Mucosa of descending colon (tissue), 3 donors: ENCODE data around the gene RND2. TPM values are rescaled to one million over a fixed set of nuclear protein-coding genes. Genes with fewer than 3 reads are reported as not detected.

Experiments used
- ATAC-seq: fragments of 200-7000 bp; cut with Tn5 transposase; one replicate; pipeline ENCODE4 v1.9.1; 2020; ENCODE audit warnings: mild to moderate bottlenecking, moderate library complexity
- DNase-seq, 3 donors: peaks; one replicate each; pipeline ENCODE4 v3.0.0-alpha.2; 2020
- H3K36me3 ChIP-seq: fragments of 200-600 bp; one replicate; pipeline ENCODE4 v1.8.0; 2021; ENCODE audit warnings: low read depth, mild to moderate bottlenecking
- H3K4me1 ChIP-seq: fragments of 200-600 bp; one replicate; pipeline ENCODE4 v1.8.0; 2021; ENCODE audit warnings: low read depth, mild to moderate bottlenecking
- H3K4me3 ChIP-seq: fragments of 200-600 bp; one replicate; pipeline ENCODE4 v1.8.0; 2021; ENCODE audit warnings: mild to moderate bottlenecking
- H3K9me3 ChIP-seq: fragments of 200-600 bp; one replicate; pipeline ENCODE4 v1.8.0; 2021; ENCODE audit warnings: mild to moderate bottlenecking
- intact Hi-C, 2 donors: fragments of 100-400 bp; cut with DNase I in 1 of 2; cut with micrococcal nuclease in 1 of 2; formaldehyde crosslinking; loops; one replicate each; pipeline versions ENCODE4 v1.11.0 to v1.11.1; 2022; cut with DNase I, micrococcal nuclease
- total RNA-seq, 3 donors: library from RNA; stranded (reverse); fragmentation: NEBNext Ultra II Directional in 2 of 3; extraction: Animal tissue kit (Norgen Biotek cat#: 25700) in 2 of 3; gene quantifications; one replicate each; pipeline versions ENCODE4 v1.2.1 to v1.2.4, GENCODE V29; 2021 to 2023
- TF ChIP-seq, protein P1 (sequence below): fragments of 200-600 bp; IDR thresholded peaks from one replicate; pipeline ENCODE4 v1.8.0; 2022; ENCODE audit warnings: antibody characterized with exemption, mild to moderate bottlenecking
- donor health status: DM: no; HTN: no; CAD: no; lungs with moderate emphysema.
- donor health status: DM: no; HTN: no; CAD: no.
- donor health status: DM: no; HTN: yes; CAD: no.

The RND2 gene
- total RNA-seq, 3 donors from 2014 or later, result 0.09 to 7.2 (median 0.51) TPM

- Histone ChIP-seq H3K36me3 (no peaks in the 10 kb centered on the region), H3K9me3 (no peaks in the 10 kb centered on the region), H3K4me3 (no peak overlapping the region), H3K4me1 (no peaks in the 10 kb centered on the region)
- TF ChIP-seq, protein P1, sequence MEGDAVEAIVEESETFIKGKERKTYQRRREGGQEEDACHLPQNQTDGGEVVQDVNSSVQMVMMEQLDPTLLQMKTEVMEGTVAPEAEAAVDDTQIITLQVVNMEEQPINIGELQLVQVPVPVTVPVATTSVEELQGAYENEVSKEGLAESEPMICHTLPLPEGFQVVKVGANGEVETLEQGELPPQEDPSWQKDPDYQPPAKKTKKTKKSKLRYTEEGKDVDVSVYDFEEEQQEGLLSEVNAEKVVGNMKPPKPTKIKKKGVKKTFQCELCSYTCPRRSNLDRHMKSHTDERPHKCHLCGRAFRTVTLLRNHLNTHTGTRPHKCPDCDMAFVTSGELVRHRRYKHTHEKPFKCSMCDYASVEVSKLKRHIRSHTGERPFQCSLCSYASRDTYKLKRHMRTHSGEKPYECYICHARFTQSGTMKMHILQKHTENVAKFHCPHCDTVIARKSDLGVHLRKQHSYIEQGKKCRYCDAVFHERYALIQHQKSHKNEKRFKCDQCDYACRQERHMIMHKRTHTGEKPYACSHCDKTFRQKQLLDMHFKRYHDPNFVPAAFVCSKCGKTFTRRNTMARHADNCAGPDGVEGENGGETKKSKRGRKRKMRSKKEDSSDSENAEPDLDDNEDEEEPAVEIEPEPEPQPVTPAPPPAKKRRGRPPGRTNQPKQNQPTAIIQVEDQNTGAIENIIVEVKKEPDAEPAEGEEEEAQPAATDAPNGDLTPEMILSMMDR, result no peak
- ATAC-seq (no peak), DNase-seq (no peak)
- intact Hi-C loops, result no loop called here
Observed at GRCh38 chr17:43056051-43056450, 31.0 kb downstream of the RND2 start.

DNA sequence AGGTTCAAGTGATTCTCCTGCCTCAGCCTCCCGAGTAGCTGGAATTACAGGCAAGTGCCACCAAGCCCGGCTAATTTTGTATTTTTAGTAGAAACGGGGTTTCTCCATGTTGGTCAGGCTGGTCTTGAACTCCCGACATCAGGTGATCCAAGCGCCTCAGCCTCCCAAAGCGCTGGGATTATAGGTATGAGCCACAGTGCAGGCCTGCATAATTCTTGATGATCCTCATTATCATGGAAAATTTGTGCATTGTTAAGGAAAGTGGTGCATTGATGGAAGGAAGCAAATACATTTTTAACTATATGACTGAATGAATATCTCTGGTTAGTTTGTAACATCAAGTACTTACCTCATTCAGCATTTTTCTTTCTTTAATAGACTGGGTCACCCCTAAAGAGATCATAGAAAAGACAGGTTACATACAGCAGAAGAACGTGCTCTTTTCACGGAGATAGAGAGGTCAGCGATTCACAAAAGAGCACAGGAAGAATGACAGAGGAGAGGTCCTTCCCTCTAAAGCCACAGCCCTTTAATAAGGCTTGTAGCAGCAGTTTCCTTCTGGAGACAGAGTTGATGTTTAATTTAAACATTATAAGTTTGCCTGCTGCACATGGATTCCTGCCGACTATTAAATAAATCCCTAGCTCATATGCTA lies 38.1 kb downstream of the RND2 start:
- ATAC-seq (no peak), DNase-seq (no peak)
- Histone ChIP-seq H3K9me3 (no peaks in the 10 kb centered on the region), H3K4me3 (no peak overlapping the region), H3K4me1 (no peaks in the 10 kb centered on the region), H3K36me3 (no peaks in the 10 kb centered on the region)
- TF ChIP-seq, protein P1, result no peak
- intact Hi-C loops, result no loop called here

GRCh38 chr17:43068570-43069367 lies 43.7 kb downstream of the RND2 start:
- TF ChIP-seq, protein P1, result no peak
- no peak for ATAC-seq

DNA sequence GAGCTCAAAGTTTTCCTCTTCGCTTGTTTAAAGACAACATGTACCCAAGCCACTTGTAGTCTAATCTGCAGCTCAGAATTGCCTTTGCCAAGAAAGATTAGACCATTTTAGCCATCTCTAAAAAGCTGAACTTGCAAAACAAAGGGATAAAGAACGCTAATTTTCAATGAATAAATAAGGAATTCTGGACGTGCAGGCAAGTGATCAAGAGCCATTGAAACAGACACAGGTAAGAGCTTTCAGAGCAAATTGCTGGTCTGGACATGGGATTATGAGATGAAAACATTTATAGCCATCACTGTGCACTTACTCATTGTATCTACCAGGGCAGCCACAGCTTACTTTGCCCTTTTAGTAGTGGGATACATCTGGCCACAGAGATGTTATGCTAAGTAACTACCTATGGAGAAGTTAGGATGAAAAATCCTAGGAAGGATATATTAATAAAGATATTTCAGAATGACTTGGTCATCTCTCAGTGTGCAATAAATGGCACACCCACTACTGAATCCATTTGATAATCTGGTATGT lies 44.4 kb downstream of the RND2 start:
- no peaks in the 10 kb centered on the region for H3K36me3 ChIP-seq
- ATAC-seq (no peak), DNase-seq (no peak)
- intact Hi-C loops, result no loop called here
- no peak overlapping the region for H3K4me3 ChIP-seq
- no peaks in the 10 kb centered on the region for H3K4me1 ChIP-seq
- H3K9me3 ChIP-seq, result no peaks in the 10 kb centered on the region
- TF ChIP-seq, protein P1, result no peak

More at GRCh38 chr17:43068570-43069367, 43.7 kb downstream of the RND2 start:
- Histone ChIP-seq H3K9me3 (no peaks in the 10 kb centered on the region), H3K36me3 (no peaks in the 10 kb centered on the region), H3K4me3 (no peak overlapping the region), H3K4me1 (no peaks in the 10 kb centered on the region)
- DNase-seq, result no peak
- intact Hi-C loops, result no loop called here

GRCh38 chr17:43070257-43070656 lies 45.2 kb downstream of the RND2 start:
- intact Hi-C loops, result no loop called here
- no peak for ATAC-seq
- no peaks in the 10 kb centered on the region for H3K36me3 ChIP-seq
- no peak overlapping the region for H3K4me3 ChIP-seq
- TF ChIP-seq, protein P1, result no peak
- no peak for DNase-seq
- no peaks in the 10 kb centered on the region for H3K9me3 ChIP-seq
- H3K4me1 ChIP-seq, result no peaks in the 10 kb centered on the region
